ENCODE measurements around the gene PPIL6.

PPIL6 gene

GRCh38 chr6:109382576-109383437 lies 57.6 kb downstream of the PPIL6 start:
- Histone ChIP-seq H3F3A (ENCODE audit: control insufficient read depth, insufficient read depth) (no peaks in the 10 kb centered on the region), H3K9me3 (ENCODE audit: control insufficient read depth, insufficient read depth, low read length) (no peaks in the 10 kb centered on the region), H3K4me1 (ENCODE audit: control insufficient read depth, low read length) (peaks cover 32% of the 10 kb centered on the region), H3K9me2 (replicated peaks; ENCODE audit: control insufficient read depth, low read length) (no peaks in the 10 kb centered on the region), H3K4me2 (ENCODE audit: low read length) (peak overlapping the region; percentile 88), H3K27ac (ENCODE audit: low read depth, low read length) (peak overlapping the region; percentile 80), H3K79me2 (ENCODE audit: control insufficient read depth, low read length) (peaks cover 44% of the 10 kb centered on the region), H3K27me3 (ENCODE audit: control insufficient read depth, low read length) (no peaks in the 10 kb centered on the region), H4K20me1 (ENCODE audit: control insufficient read depth, insufficient read depth, low read depth, low read length) (peaks cover 21% of the 10 kb centered on the region), H3K36me3 (ENCODE audit: control insufficient read depth, low read length) (peaks cover 42% of the 10 kb centered on the region), H3K4me3 (ENCODE audit: low read length) (peak overlapping the region; percentile 90)
- TF ChIP-seq CTCF (IDR thresholded peaks at IDR 0.05; ENCODE audit: low read depth, low read length, poor library complexity, severe bottlenecking) = peak; percentile 73
- no peak for TF ChIP-seq EZH2phosphoT487 (IDR thresholded peaks at IDR 0.05; ENCODE audit: borderline replicate concordance, low read length)

- no peaks in the 10 kb centered on the region for H3K9me2 ChIP-seq (replicated peaks; ENCODE audit: control insufficient read depth, low read length)
- peak within 1 kb of the TSS; percentile 80 for H3K27ac ChIP-seq (ENCODE audit: low read depth, low read length)
- peak within 1 kb of the TSS; percentile 88 for H3K4me2 ChIP-seq (ENCODE audit: low read length)
- TF ChIP-seq EZH2phosphoT487 (IDR thresholded peaks at IDR 0.05; ENCODE audit: borderline replicate concordance, low read length) (no peak), CTCF (IDR thresholded peaks at IDR 0.05; ENCODE audit: low read depth, low read length, poor library complexity, severe bottlenecking) (no peak)
- peak within 1 kb of the TSS; percentile 90 for H3K4me3 ChIP-seq (ENCODE audit: low read length)
- H3K4me1 ChIP-seq (ENCODE audit: control insufficient read depth, low read length) = peaks cover 32% of the 10 kb centered on the region
- H3K79me2 ChIP-seq (ENCODE audit: control insufficient read depth, low read length) = peaks cover 53% of the 10 kb centered on the region
- H3F3A ChIP-seq (ENCODE audit: control insufficient read depth, insufficient read depth) = no peaks in the 10 kb centered on the region
- peaks cover 21% of the 10 kb centered on the region for H4K20me1 ChIP-seq (ENCODE audit: control insufficient read depth, insufficient read depth, low read depth, low read length)
- H3K36me3 ChIP-seq (ENCODE audit: control insufficient read depth, low read length) = peaks cover 51% of the 10 kb centered on the region
- H3K9me3 ChIP-seq (ENCODE audit: control insufficient read depth, insufficient read depth, low read length) = no peaks in the 10 kb centered on the region
- no peaks in the 10 kb centered on the region for H3K27me3 ChIP-seq (ENCODE audit: control insufficient read depth, low read length)
Measured at GRCh38 chr6:109381747-109382575, 58.5 kb downstream of the PPIL6 start, which contains the start of gene CD164. Gene CD164 (minus strand): TSS chr6:109382467. CDS start chr6:109382378, 89 bp downstream.

GRCh38 chr6:109381061-109381746 lies 59.2 kb downstream of the PPIL6 start:
- Histone ChIP-seq H3F3A (ENCODE audit: control insufficient read depth, insufficient read depth) (no peaks in the 10 kb centered on the region), H4K20me1 (ENCODE audit: control insufficient read depth, insufficient read depth, low read depth, low read length) (peaks cover 23% of the 10 kb centered on the region), H3K4me3 (ENCODE audit: low read length) (peak overlapping the region; percentile 90), H3K79me2 (ENCODE audit: control insufficient read depth, low read length) (peaks cover 60% of the 10 kb centered on the region), H3K36me3 (ENCODE audit: control insufficient read depth, low read length) (peaks cover 58% of the 10 kb centered on the region), H3K9me2 (replicated peaks; ENCODE audit: control insufficient read depth, low read length) (no peaks in the 10 kb centered on the region), H3K4me1 (ENCODE audit: control insufficient read depth, low read length) (peaks cover 32% of the 10 kb centered on the region), H3K27ac (ENCODE audit: low read depth, low read length) (peak overlapping the region; percentile 80), H3K9me3 (ENCODE audit: control insufficient read depth, insufficient read depth, low read length) (no peaks in the 10 kb centered on the region), H3K4me2 (ENCODE audit: low read length) (peak overlapping the region; percentile 88), H3K27me3 (ENCODE audit: control insufficient read depth, low read length) (no peaks in the 10 kb centered on the region)
- no peak for TF ChIP-seq EZH2phosphoT487 (IDR thresholded peaks at IDR 0.05; ENCODE audit: borderline replicate concordance, low read length)
- no peak for TF ChIP-seq CTCF (IDR thresholded peaks at IDR 0.05; ENCODE audit: low read depth, low read length, poor library complexity, severe bottlenecking)

All from DOHH2 (cell line).